Prostate gland (tissue), 2 donors: ENCODE measurements around the gene PAFAH1B1.

ENCODE experiments used
- POLR2A ChIP-seq: fragments of 450-650 bp; IDR thresholded peaks from one replicate; pipeline ENCODE4 v1.6.1; 2016; ENCODE audit warnings: antibody characterized with exemption, mild to moderate bottlenecking
- POLR2AphosphoS5 ChIP-seq: sonication (generic); formaldehyde crosslinking; IDR thresholded peaks from one replicate; pipeline ENCODE4 v1.6.1; 2017; ENCODE audit warnings: antibody characterized with exemption
- TF ChIP-seq, protein P1 (sequence below), 4 experiments: fragments of 200-600 bp in 2 of 4; fragments of 450-650 bp in 2 of 4; sonication (generic) in 2 of 4; IDR thresholded peaks; 1 replicate in 3 of 4; 2 replicates in 1 of 4; pipeline ENCODE4 v1.5.1; 2016 to 2019; ENCODE audit warnings: antibody characterized with exemption in 4 of 4, mild to moderate bottlenecking in 2 of 4, moderate library complexity in 2 of 4

DNA sequence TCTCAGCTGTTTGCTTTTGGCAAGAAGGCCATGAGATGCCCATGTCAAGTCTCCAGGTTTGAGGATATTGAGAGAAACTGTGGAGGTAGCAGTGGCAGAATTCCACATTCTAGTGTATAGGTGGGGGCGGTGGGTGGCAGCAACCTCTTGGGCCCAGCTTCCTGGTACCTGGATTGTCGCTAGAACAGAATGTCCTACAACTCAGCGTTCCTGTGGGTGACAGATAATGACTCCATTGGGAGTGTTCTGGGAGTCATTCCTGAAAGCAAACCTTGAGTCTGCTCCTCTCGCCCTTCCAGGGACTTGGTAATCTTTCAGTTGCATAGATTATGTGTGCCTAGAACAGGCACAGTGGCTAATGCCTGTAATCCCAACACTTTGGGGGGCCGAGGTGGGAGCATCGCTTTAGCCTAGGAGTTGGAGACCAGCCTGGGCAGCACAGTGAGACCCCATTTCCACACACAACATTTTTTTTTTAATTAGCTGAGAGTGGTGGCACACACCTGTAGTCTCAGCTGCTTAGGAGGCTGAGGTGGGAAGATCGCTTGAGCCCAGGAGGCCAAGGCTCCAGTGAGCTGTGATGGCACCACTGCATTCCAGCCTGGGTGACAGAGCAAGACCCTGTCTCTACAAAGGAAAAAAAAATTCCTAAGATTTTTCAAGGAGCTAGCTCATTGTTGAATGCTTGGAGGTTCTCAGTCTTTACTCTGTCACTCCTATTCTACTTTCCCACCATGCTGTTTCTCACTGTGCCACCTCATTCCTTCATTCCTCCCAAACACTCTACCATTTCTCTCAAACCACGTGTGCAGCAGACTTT is 43.9 kb upstream of the PAFAH1B1 start:
- TF ChIP-seq, protein P1, sequence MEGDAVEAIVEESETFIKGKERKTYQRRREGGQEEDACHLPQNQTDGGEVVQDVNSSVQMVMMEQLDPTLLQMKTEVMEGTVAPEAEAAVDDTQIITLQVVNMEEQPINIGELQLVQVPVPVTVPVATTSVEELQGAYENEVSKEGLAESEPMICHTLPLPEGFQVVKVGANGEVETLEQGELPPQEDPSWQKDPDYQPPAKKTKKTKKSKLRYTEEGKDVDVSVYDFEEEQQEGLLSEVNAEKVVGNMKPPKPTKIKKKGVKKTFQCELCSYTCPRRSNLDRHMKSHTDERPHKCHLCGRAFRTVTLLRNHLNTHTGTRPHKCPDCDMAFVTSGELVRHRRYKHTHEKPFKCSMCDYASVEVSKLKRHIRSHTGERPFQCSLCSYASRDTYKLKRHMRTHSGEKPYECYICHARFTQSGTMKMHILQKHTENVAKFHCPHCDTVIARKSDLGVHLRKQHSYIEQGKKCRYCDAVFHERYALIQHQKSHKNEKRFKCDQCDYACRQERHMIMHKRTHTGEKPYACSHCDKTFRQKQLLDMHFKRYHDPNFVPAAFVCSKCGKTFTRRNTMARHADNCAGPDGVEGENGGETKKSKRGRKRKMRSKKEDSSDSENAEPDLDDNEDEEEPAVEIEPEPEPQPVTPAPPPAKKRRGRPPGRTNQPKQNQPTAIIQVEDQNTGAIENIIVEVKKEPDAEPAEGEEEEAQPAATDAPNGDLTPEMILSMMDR (IDR thresholded peaks at IDR 0.05) = no peak
- TF ChIP-seq POLR2AphosphoS5 (no peak), POLR2A (no peak)
